Fibroblast of lung (primary cell): ENCODE results near the gene CCDC18. TPM values are rescaled to one million over a fixed set of nuclear protein-coding genes. Genes with fewer than 3 reads are reported as not detected.
A peak's percentile ranks its signal among the peaks of the same experiment; 100 is the strongest.

Source experiments
- DNase-seq, 2 donors: peaks; one replicate each; pipeline versions ENCODE4 v3.0.0 to v3.0.0-alpha.2; 2010; ENCODE audit warnings: low read depth in 2 of 2
- H2AFZ ChIP-seq: 2 replicates; pipeline ENCODE4 v1.5.1; 2012; ENCODE audit warnings: low read length, control low read depth, inconsistent platforms
- H3K27ac ChIP-seq: 2 replicates; pipeline ENCODE4 v1.5.1; 2011; ENCODE audit warnings: low read length, control low read depth; ENCODE audit not compliant: insufficient read depth
- H3K27me3 ChIP-seq: 2 replicates; pipeline ENCODE4 v1.5.1; 2011; ENCODE audit warnings: mild to moderate bottlenecking, low read length; ENCODE audit not compliant: control insufficient read depth, insufficient read depth
- H3K36me3 ChIP-seq: 2 replicates; pipeline ENCODE4 v1.5.1; 2011; ENCODE audit warnings: low read length; ENCODE audit not compliant: control insufficient read depth, insufficient read depth
- H3K4me1 ChIP-seq: 2 replicates; pipeline ENCODE4 v1.5.1; 2011; ENCODE audit warnings: low read length; ENCODE audit not compliant: control insufficient read depth, insufficient read depth; ENCODE audit errors: extremely low read depth
- H3K4me2 ChIP-seq: 2 replicates; pipeline ENCODE4 v1.5.1; 2011; ENCODE audit warnings: low read length, control low read depth; ENCODE audit not compliant: insufficient read depth; ENCODE audit errors: extremely low read depth
- H3K4me3 ChIP-seq, 4 experiments: fragments of 200-600 bp in 1 of 4; sonication (generic) in 1 of 4; replicated peaks in 1 of 4; 2 replicates each; pipeline ENCODE4 v1.5.1; 2011 to 2016; ENCODE audit warnings: low read length in 4 of 4, low read depth in 3 of 4, mild to moderate bottlenecking in 3 of 4, control low read depth in 2 of 4, inconsistent platforms in 1 of 4, mixed read lengths in 1 of 4; ENCODE audit not compliant: insufficient read depth in 1 of 4; ENCODE audit errors: control extremely low read depth in 1 of 4
- H3K79me2 ChIP-seq: 2 replicates; pipeline ENCODE4 v1.5.1; 2012; ENCODE audit warnings: mild to moderate bottlenecking, low read length, inconsistent platforms; ENCODE audit not compliant: control insufficient read depth, insufficient read depth
- H3K9ac ChIP-seq: 2 replicates; pipeline ENCODE4 v1.5.1; 2011; ENCODE audit warnings: mild to moderate bottlenecking, low read length, control low read depth; ENCODE audit not compliant: insufficient read depth
- H3K9me3 ChIP-seq: 2 replicates; pipeline ENCODE4 v1.5.1; 2012; ENCODE audit warnings: low read depth, low read length; ENCODE audit not compliant: control insufficient read depth, insufficient read depth
- H4K20me1 ChIP-seq: 2 replicates; pipeline ENCODE4 v1.5.1; 2011; ENCODE audit warnings: low read length; ENCODE audit not compliant: control insufficient read depth, insufficient read depth; ENCODE audit errors: extremely low read depth
- EZH2 ChIP-seq: IDR thresholded peaks from 2 replicates; pipeline ENCODE4 v1.5.1; 2012; ENCODE audit warnings: low read length, control low read depth, mild to moderate bottlenecking; ENCODE audit errors: missing control alignments
- polyA minus RNA-seq: library from RNA; depleted of rRNA, polyadenylated mRNA; stranded (reverse); fragments of >200 nt; gene quantifications from 2 replicates; pipeline ENCODE4 v1.2.3, GENCODE V29; 2011; ENCODE audit warnings: low replicate concordance
- polyA plus RNA-seq, 2 donors: library from polyadenylated mRNA; depleted of rRNA in 1 of 2; stranded (reverse) in 1 of 2; unstranded in 1 of 2; fragments of >200 nt; gene quantifications; 2 replicates each; pipeline ENCODE4 v1.2.1, GENCODE V29; 2011 to 2012; ENCODE audit warnings: missing spikeins in 1 of 2
- total RNA-seq: library from RNA; depleted of rRNA; stranded (reverse); fragments of >200 nt; gene quantifications from 2 replicates; pipeline ENCODE4 v1.2.1, GENCODE V29; 2014
- TF ChIP-seq, protein P1 (sequence below), 2 donors: IDR thresholded peaks in 1 of 2; conservative IDR thresholded peaks in 1 of 2; 1 replicate in 1 of 2; 2 replicates in 1 of 2; pipeline ENCODE4 v1.5.1; 2011 to 2012; ENCODE audit warnings: low read length in 2 of 2, control low read depth in 1 of 2, inconsistent platforms in 1 of 2, low read depth in 1 of 2, mild to moderate bottlenecking in 1 of 2

Gene CCDC18, protein sequence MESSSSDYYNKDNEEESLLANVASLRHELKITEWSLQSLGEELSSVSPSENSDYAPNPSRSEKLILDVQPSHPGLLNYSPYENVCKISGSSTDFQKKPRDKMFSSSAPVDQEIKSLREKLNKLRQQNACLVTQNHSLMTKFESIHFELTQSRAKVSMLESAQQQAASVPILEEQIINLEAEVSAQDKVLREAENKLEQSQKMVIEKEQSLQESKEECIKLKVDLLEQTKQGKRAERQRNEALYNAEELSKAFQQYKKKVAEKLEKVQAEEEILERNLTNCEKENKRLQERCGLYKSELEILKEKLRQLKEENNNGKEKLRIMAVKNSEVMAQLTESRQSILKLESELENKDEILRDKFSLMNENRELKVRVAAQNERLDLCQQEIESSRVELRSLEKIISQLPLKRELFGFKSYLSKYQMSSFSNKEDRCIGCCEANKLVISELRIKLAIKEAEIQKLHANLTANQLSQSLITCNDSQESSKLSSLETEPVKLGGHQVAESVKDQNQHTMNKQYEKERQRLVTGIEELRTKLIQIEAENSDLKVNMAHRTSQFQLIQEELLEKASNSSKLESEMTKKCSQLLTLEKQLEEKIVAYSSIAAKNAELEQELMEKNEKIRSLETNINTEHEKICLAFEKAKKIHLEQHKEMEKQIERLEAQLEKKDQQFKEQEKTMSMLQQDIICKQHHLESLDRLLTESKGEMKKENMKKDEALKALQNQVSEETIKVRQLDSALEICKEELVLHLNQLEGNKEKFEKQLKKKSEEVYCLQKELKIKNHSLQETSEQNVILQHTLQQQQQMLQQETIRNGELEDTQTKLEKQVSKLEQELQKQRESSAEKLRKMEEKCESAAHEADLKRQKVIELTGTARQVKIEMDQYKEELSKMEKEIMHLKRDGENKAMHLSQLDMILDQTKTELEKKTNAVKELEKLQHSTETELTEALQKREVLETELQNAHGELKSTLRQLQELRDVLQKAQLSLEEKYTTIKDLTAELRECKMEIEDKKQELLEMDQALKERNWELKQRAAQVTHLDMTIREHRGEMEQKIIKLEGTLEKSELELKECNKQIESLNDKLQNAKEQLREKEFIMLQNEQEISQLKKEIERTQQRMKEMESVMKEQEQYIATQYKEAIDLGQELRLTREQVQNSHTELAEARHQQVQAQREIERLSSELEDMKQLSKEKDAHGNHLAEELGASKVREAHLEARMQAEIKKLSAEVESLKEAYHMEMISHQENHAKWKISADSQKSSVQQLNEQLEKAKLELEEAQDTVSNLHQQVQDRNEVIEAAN (N-terminal part only)
- 15.4 and 17.2 TPM in 2 replicates for total RNA-seq
- 3.1 and 6.6 TPM in 2 replicates for polyA plus RNA-seq
- 3.6 and 6.2 TPM in 2 replicates for polyA plus RNA-seq (2012)
- 0.11 TPM in 1 of 2 replicates, not detected in the other for polyA minus RNA-seq

DNA sequence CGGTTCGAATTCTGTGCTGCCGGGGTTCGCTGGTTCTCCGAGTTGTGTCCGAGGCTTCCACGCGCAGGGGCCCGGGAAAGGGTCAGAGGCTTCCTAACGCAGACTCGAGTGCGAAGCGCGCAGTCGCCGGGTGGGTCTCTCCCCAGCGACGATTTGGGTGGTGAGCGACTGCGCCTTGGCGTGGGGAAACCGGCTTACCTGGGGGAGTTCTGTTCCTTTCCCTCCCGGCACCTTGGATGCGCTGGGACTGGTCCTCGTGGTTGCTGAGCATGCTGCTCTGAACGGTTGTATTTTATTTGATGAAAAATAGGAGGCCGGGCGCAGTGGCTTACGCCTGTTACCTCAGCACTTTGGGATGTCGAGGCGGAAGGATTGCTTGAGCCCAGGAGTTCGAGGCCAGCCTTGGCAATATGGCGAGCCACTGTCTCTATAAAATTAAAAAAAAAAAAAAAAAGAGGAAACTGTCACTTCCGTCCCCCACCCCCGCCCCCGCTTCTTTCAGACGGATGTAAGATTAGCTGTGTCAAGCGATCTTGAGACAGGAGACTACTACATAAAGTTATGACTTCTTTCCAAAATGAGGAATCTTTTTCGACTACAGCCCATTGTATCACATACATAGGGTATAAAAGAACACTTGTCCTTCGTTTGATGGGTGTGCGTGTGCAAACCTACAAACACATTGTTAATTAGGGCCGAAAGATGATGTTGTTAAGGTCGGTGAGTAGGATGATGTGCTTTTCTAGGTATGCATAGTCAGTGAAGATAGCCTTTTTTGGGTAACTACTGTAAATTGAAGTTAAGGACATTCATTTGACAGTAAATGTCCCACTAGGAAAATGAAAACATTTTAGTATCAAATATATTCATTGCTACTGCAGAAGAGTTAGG lies at the start of gene CCDC18:
CCDC18 (plus strand) TSS at position 2 of the 891 bp plus-strand sequence. CDS start 2,638 bp downstream, outside the sequence.
- Histone ChIP-seq H3K27ac (peak within 1 kb of the TSS; percentile 99), H3K9ac (peak within 1 kb of the TSS; percentile 99), H2AFZ (peak within 1 kb of the TSS; percentile 61), H4K20me1 (no peaks in the 10 kb centered on the region), H3K9me3 (no peaks in the 10 kb centered on the region), H3K4me3 (peak within 1 kb of the TSS; percentile 90 to 99 (median 94)), H3K36me3 (no peaks in the 10 kb centered on the region), H3K4me2 (peak within 1 kb of the TSS; percentile 80), H3K27me3 (no peaks in the 10 kb centered on the region), H3K79me2 (peaks cover 55% of the 10 kb centered on the region), H3K4me1 (peaks cover 2% of the 10 kb centered on the region)
- no peak for TF ChIP-seq EZH2
- TF ChIP-seq, protein P1, sequence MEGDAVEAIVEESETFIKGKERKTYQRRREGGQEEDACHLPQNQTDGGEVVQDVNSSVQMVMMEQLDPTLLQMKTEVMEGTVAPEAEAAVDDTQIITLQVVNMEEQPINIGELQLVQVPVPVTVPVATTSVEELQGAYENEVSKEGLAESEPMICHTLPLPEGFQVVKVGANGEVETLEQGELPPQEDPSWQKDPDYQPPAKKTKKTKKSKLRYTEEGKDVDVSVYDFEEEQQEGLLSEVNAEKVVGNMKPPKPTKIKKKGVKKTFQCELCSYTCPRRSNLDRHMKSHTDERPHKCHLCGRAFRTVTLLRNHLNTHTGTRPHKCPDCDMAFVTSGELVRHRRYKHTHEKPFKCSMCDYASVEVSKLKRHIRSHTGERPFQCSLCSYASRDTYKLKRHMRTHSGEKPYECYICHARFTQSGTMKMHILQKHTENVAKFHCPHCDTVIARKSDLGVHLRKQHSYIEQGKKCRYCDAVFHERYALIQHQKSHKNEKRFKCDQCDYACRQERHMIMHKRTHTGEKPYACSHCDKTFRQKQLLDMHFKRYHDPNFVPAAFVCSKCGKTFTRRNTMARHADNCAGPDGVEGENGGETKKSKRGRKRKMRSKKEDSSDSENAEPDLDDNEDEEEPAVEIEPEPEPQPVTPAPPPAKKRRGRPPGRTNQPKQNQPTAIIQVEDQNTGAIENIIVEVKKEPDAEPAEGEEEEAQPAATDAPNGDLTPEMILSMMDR (conservative IDR thresholded peaks at IDR 0.05 in 1 of 2, IDR thresholded peaks at IDR 0.05 in 1 of 2; ENCODE audit: low read depth in 1 of 2, low read length in 2 of 2), result no peak
- peak; percentile 28 to 51 for DNase-seq

DNA sequence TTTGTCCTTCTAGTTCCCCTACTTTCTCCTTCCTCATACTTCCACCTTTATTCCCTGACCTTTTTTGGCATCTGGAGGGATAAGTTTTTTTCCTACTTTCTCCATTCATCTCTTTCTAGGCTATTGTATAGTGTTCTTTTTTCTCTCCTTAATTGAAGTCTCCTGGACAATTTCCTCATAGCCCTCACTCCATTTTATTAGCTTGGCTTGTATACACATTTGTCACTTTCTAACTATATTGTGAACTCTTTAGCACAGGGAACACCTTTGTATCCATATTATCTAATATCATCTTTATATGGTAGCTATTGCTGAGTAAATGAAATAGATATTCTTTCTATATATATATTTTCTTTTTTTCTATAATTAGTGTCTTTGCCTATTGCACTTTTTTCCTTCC lies 47.9 kb upstream of the CCDC18 start:
- no peak overlapping the region for H3K4me3 ChIP-seq
- H3K36me3 ChIP-seq, result peaks cover 5% of the 10 kb centered on the region
- no peaks in the 10 kb centered on the region for H3K4me1 ChIP-seq

More for the DNA sequence above, 47.9 kb upstream of the CCDC18 start:
- TF ChIP-seq, protein P1 (conservative IDR thresholded peaks at IDR 0.05 in 1 of 2, IDR thresholded peaks at IDR 0.05 in 1 of 2; ENCODE audit: low read depth in 1 of 2, low read length in 2 of 2), result no peak
- no peak for TF ChIP-seq EZH2
- Histone ChIP-seq H3K27ac (no peak overlapping the region), H4K20me1 (no peaks in the 10 kb centered on the region), H3K9ac (no peak overlapping the region), H3K79me2 (no peaks in the 10 kb centered on the region), H3K4me2 (no peak overlapping the region), H3K9me3 (no peaks in the 10 kb centered on the region), H2AFZ (no peak overlapping the region), H3K27me3 (no peaks in the 10 kb centered on the region)
- DNase-seq, result no peak
